HFFc6 (cell line): ENCODE results near the gene KRT82. TPM values are rescaled to one million over a fixed set of nuclear protein-coding genes. Genes with fewer than 3 reads are reported as not detected.

Experiments used
- DNase-seq: peaks from one replicate; pipeline ENCODE4 v3.0.0-alpha.2; 2018
- H3K27ac Mint-ChIP-seq: 2 replicates; pipeline ENCODE4 v1.8.0; 2020; ENCODE audit warnings: mild to moderate bottlenecking, mixed read lengths
- H3K27me3 Mint-ChIP-seq: 2 replicates; pipeline ENCODE4 v1.8.0; 2021; ENCODE audit warnings: mild to moderate bottlenecking, moderate library complexity, mixed read lengths; ENCODE audit not compliant: insufficient read depth
- H3K36me3 Mint-ChIP-seq: 2 replicates; pipeline ENCODE4 v1.8.0; 2021; ENCODE audit warnings: low read depth, mixed read lengths
- H3K4me1 Mint-ChIP-seq: 2 replicates; pipeline ENCODE4 v1.8.0; 2020; ENCODE audit warnings: low read depth, mixed read lengths
- H3K4me3 Mint-ChIP-seq: 2 replicates; pipeline ENCODE4 v1.8.0; 2020; ENCODE audit warnings: mild to moderate bottlenecking, moderate library complexity, mixed read lengths
- H3K9me3 Mint-ChIP-seq: 2 replicates; pipeline ENCODE4 v1.8.0; 2020; ENCODE audit warnings: mild to moderate bottlenecking, mixed read lengths
- total RNA-seq, 6 experiments: library from RNA; stranded (reverse); fragmentation: NEBNext Ultra II Directional; extraction: Animal tissue kit (Norgen Biotek cat#: 25700); gene quantifications; 2 replicates in 1 of 6; 3 replicates in 5 of 6; pipeline ENCODE4 v1.2.3, GENCODE V29; 2021
- TF ChIP-seq, protein P1 (sequence below): fragments of 200-600 bp; sonication (generic); IDR thresholded peaks from 2 replicates; pipeline ENCODE4 v1.5.0; 2021; ENCODE audit warnings: antibody characterized with exemption, mild to moderate bottlenecking

The KRT82 gene
- total RNA-seq, 6 experiments from 2014 or later, result not detected

DNA sequence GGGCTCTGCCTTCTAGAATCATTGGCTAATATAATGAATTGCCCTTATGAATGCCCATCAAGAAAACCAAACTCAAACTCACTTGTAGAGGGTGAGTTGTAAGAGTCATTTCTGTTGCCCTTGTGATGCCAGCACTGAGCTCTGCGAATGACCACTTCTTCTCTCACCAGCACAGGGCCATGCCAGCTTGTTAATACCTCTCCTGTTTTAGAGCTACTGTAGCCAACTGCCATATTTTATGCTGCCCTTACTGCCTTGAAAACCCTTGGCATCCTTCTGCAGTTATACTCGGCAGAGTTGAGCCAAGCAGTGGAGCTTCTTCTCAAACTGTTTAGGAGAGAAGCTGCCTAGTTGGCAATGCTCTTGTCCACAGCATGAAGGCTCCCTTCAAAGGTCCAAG, 19.9 kb upstream of the KRT82 start:
- no peaks in the 10 kb centered on the region for H3K4me1 Mint-ChIP-seq
- no peaks in the 10 kb centered on the region for H3K9me3 Mint-ChIP-seq
- peaks cover 68% of the 10 kb centered on the region for H3K27me3 Mint-ChIP-seq
- H3K27ac Mint-ChIP-seq, result no peak overlapping the region
- TF ChIP-seq, protein P1, sequence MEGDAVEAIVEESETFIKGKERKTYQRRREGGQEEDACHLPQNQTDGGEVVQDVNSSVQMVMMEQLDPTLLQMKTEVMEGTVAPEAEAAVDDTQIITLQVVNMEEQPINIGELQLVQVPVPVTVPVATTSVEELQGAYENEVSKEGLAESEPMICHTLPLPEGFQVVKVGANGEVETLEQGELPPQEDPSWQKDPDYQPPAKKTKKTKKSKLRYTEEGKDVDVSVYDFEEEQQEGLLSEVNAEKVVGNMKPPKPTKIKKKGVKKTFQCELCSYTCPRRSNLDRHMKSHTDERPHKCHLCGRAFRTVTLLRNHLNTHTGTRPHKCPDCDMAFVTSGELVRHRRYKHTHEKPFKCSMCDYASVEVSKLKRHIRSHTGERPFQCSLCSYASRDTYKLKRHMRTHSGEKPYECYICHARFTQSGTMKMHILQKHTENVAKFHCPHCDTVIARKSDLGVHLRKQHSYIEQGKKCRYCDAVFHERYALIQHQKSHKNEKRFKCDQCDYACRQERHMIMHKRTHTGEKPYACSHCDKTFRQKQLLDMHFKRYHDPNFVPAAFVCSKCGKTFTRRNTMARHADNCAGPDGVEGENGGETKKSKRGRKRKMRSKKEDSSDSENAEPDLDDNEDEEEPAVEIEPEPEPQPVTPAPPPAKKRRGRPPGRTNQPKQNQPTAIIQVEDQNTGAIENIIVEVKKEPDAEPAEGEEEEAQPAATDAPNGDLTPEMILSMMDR, result no peak
- no peaks in the 10 kb centered on the region for H3K36me3 Mint-ChIP-seq
- DNase-seq, result no peak
- H3K4me3 Mint-ChIP-seq, result no peak overlapping the region

DNA sequence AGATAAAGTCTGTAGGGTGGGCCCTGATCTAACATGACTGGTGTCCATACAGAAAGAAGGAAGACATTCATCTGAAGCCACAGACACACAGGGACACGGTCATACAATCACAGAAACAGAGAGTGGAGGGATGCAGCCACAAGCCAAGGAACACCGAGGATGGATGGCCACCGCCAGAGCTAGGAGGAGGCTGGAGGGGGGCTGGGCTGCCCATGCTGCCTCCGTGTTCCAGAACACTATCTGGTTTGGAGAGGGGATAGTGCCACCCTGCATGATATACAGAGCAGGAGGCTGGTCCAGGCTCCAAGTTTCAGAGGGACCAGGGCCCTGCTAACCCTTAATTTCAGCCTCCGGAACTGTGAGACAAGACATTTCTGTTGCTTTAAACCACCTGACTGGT, 19.3 kb upstream of the KRT82 start:
- peaks cover 66% of the 10 kb centered on the region for H3K27me3 Mint-ChIP-seq
- no peaks in the 10 kb centered on the region for H3K36me3 Mint-ChIP-seq
- H3K4me3 Mint-ChIP-seq, result no peak overlapping the region
- no peak overlapping the region for H3K27ac Mint-ChIP-seq
- H3K9me3 Mint-ChIP-seq, result no peaks in the 10 kb centered on the region
- TF ChIP-seq, protein P1, result no peak
- no peaks in the 10 kb centered on the region for H3K4me1 Mint-ChIP-seq
- DNase-seq, result no peak

- no peak overlapping the region for H3K27ac Mint-ChIP-seq
Measured at GRCh38 chr12:52423661-52424500, 17.7 kb upstream of the KRT82 start.

GRCh38 chr12:52423035-52423434, 16.9 kb upstream of the KRT82 start:
- H3K36me3 Mint-ChIP-seq, result no peaks in the 10 kb centered on the region
- DNase-seq, result no peak
- no peak overlapping the region for H3K27ac Mint-ChIP-seq
- no peak overlapping the region for H3K4me3 Mint-ChIP-seq
- H3K9me3 Mint-ChIP-seq, result no peaks in the 10 kb centered on the region
- TF ChIP-seq, protein P1, result no peak
- H3K4me1 Mint-ChIP-seq, result no peaks in the 10 kb centered on the region
- peaks cover 50% of the 10 kb centered on the region for H3K27me3 Mint-ChIP-seq

More at GRCh38 chr12:52423661-52424500, 17.7 kb upstream of the KRT82 start:
- H3K36me3 Mint-ChIP-seq, result no peaks in the 10 kb centered on the region
- TF ChIP-seq, protein P1, result no peak
- no peak overlapping the region for H3K4me3 Mint-ChIP-seq
- H3K27me3 Mint-ChIP-seq, result peaks cover 58% of the 10 kb centered on the region
- H3K9me3 Mint-ChIP-seq, result no peaks in the 10 kb centered on the region
- DNase-seq, result no peak
- H3K4me1 Mint-ChIP-seq, result no peaks in the 10 kb centered on the region

- H3K9me3 Mint-ChIP-seq, result no peaks in the 10 kb centered on the region
- DNase-seq, result no peak
- no peak overlapping the region for H3K4me3 Mint-ChIP-seq
- TF ChIP-seq, protein P1, result no peak
- H3K27me3 Mint-ChIP-seq, result peaks cover 33% of the 10 kb centered on the region
- H3K27ac Mint-ChIP-seq, result no peak overlapping the region
- no peaks in the 10 kb centered on the region for H3K36me3 Mint-ChIP-seq
- H3K4me1 Mint-ChIP-seq, result peaks cover 9% of the 10 kb centered on the region
Measured at GRCh38 chr12:52419656-52420055, 13.5 kb upstream of the KRT82 start.
